PC-9 (cell line): ENCODE data around the gene CDC14A. TPM values are rescaled to one million over a fixed set of nuclear protein-coding genes. Genes with fewer than 3 reads are reported as not detected.

Source experiments
- BruUV-seq: library from RNA; stranded (reverse); fragments of 400-500 nt; replicated peaks from 2 replicates; lab custom pipeline; 2021; lab: Mats Ljungman, UMichigan
- CTCF ChIA-PET: fragments of 300-600 bp; sonication (Branson Sonifier 250); formaldehyde crosslinking; loops from one replicate; lab custom pipeline; 2022; ENCODE audit warnings: antibody characterized with exemption; lab: Charles Lee
- POLR2A ChIA-PET: fragments of 300-600 bp; sonication (Branson Sonifier 250); formaldehyde crosslinking; loops from one replicate; lab custom pipeline; 2022; ENCODE audit warnings: antibody characterized with exemption; ENCODE audit not compliant: unreplicated experiment; lab: Charles Lee
- DNase-seq, 2 experiments: peaks; one replicate each; pipeline versions ENCODE4 v3.0.0 to v3.0.0-alpha.2; 2015 to 2022; ENCODE audit warnings: mixed read lengths in 1 of 2
- H2AFZ ChIP-seq: fragments of 200-600 bp; sonication (generic); 2 replicates; pipeline ENCODE4 v1.8.1; 2017; ENCODE audit warnings: antibody characterized with exemption
- H3F3A ChIP-seq: fragments of 200-600 bp; sonication (generic); 2 replicates; pipeline ENCODE4 v1.8.1; 2017; ENCODE audit warnings: antibody characterized with exemption, mild to moderate bottlenecking, low read depth; ENCODE audit not compliant: insufficient read depth
- H3K27ac ChIP-seq: fragments of 200-600 bp; sonication (generic); 2 replicates; pipeline ENCODE4 v1.6.1; 2016; ENCODE audit warnings: mixed run types
- H3K27me3 ChIP-seq: fragments of 200-600 bp; sonication (generic); 2 replicates; pipeline ENCODE4 v1.6.1; 2016; ENCODE audit warnings: low read depth, mixed run types; ENCODE audit not compliant: insufficient read depth
- H3K36me3 ChIP-seq: fragments of 200-600 bp; sonication (generic); 2 replicates; pipeline ENCODE4 v1.6.1; 2016; ENCODE audit warnings: low read depth, mixed run types
- H3K4me1 ChIP-seq: fragments of 200-600 bp; sonication (generic); replicated peaks from 2 replicates; pipeline ENCODE4 v1.6.1; 2016; ENCODE audit warnings: mixed run types; ENCODE audit not compliant: insufficient read depth
- H3K4me2 ChIP-seq: fragments of 200-600 bp; sonication (generic); 2 replicates; pipeline ENCODE4 v1.6.1; 2017; ENCODE audit warnings: mixed run types
- H3K4me3 ChIP-seq: fragments of 200-600 bp; sonication (generic); 2 replicates; pipeline ENCODE4 v1.6.1; 2016; ENCODE audit warnings: mixed run types
- H3K79me2 ChIP-seq: fragments of 200-600 bp; sonication (generic); 2 replicates; pipeline ENCODE4 v1.6.1; 2017; ENCODE audit warnings: low read depth, mixed run types
- H3K9me2 ChIP-seq: fragments of 200-600 bp; sonication (generic); 2 replicates; pipeline ENCODE4 v1.8.1; 2017; ENCODE audit warnings: mild to moderate bottlenecking; ENCODE audit not compliant: insufficient read depth
- H3K9me3 ChIP-seq: fragments of 200-600 bp; sonication (generic); 2 replicates; pipeline ENCODE4 v1.8.1; 2016; ENCODE audit warnings: low read depth; ENCODE audit not compliant: insufficient read depth
- H4K20me1 ChIP-seq: fragments of 200-600 bp; sonication (generic); 2 replicates; pipeline ENCODE4 v1.8.1; 2017; ENCODE audit not compliant: insufficient read depth
- CTCF ChIP-seq: fragments of 200-600 bp; sonication (generic); conservative IDR thresholded peaks from 2 replicates; pipeline ENCODE4 v1.6.1; 2017; ENCODE audit warnings: mixed run types, antibody characterized with exemption, mild to moderate bottlenecking, moderate library complexity
- EZH2 ChIP-seq: fragments of 200-600 bp; sonication (generic); IDR thresholded peaks from 2 replicates; pipeline ENCODE4 v1.8.0; 2017; ENCODE audit warnings: antibody characterized with exemption, low read depth
- intact Hi-C: fragments of 100-400 bp; cut with micrococcal nuclease; formaldehyde crosslinking; loops from one replicate; pipeline ENCODE4 v1.10.0; 2022; ENCODE audit not compliant: unreplicated experiment
- total RNA-seq: library from RNA; stranded (reverse); gene quantifications from 2 replicates; pipeline ENCODE4 v1.2.3, GENCODE V29; 2021

The CDC14A gene
- total RNA-seq, 1 experiment from 2014 or later, result 2.8 TPM

GRCh38 chr1:100456880-100457279 is 104.6 kb downstream of the CDC14A start:
- DNase-seq, result no peak
- ChIA-PET POLR2A (no interaction called here), CTCF (interaction anchor here (0.7 kb wide), 2 partner anchors 334 to 647 kb away, joined by 3 read pairs; no protein-coding TSS in a partner anchor)
- no peaks in the 10 kb centered on the region for H3K79me2 ChIP-seq
- 0 out of 2 replicates have a peak, but pooled peaks cover 4% of the 10 kb centered on the region for H3F3A ChIP-seq
- H3K36me3 ChIP-seq, result no peaks in the 10 kb centered on the region
- intact Hi-C loops, result loop anchor here (5.0 to 10.0 kb wide), 2 partner anchors 105 to 322 kb away; partner anchors contain the start of genes CDC14A, SASS6 and TRMT13
- H3K4me3 ChIP-seq, result no peak overlapping the region
- H4K20me1 ChIP-seq, result no peaks in the 10 kb centered on the region
- no peaks in the 10 kb centered on the region for H3K4me1 ChIP-seq
- no peaks in the 10 kb centered on the region for H3K27me3 ChIP-seq
- H3K9me3 ChIP-seq, result no peaks in the 10 kb centered on the region
- no peaks in the 10 kb centered on the region for H3K9me2 ChIP-seq
- no peak overlapping the region for H3K27ac ChIP-seq
- BruUV-seq, result no TSS peak
- no peak overlapping the region for H3K4me2 ChIP-seq
- H2AFZ ChIP-seq, result no peak overlapping the region
- no peak for TF ChIP-seq EZH2
- TF ChIP-seq CTCF, result no peak

- no peak for TF ChIP-seq EZH2
- no peak for TF ChIP-seq CTCF
- Histone ChIP-seq H3K79me2 (no peaks in the 10 kb centered on the region), H4K20me1 (no peaks in the 10 kb centered on the region), H3K9me2 (no peaks in the 10 kb centered on the region), H3K4me3 (no peak overlapping the region), H3K4me1 (no peaks in the 10 kb centered on the region), H3K36me3 (no peaks in the 10 kb centered on the region), H3K27me3 (no peaks in the 10 kb centered on the region), H3K27ac (no peak overlapping the region), H3K9me3 (no peaks in the 10 kb centered on the region), H3F3A (0 out of 2 replicates have a peak, but pooled peaks cover 4% of the 10 kb centered on the region), H2AFZ (no peak overlapping the region), H3K4me2 (no peak overlapping the region)
- BruUV-seq, result no TSS peak
- intact Hi-C loops, result loop anchor here (2.0 to 10.0 kb wide), 3 partner anchors 105 to 417 kb away; partner anchors contain the start of genes CDC14A, SASS6 and TRMT13
- DNase-seq, result no peak
- ChIA-PET CTCF (no interaction called here), POLR2A (interaction anchor here (0.6 to 0.8 kb wide), 3 partner anchors 34 to 544 kb away, joined by 3 to 9 read pairs (median 4); partner anchors contain the start of gene CDC14A)
These were observed 105.4 kb downstream of the CDC14A start for GRCh38 chr1:100457683-100458082.

GRCh38 chr1:100458661-100459357 is 106.5 kb downstream of the CDC14A start:
- Histone ChIP-seq H3K9me2 (no peaks in the 10 kb centered on the region), H3F3A (0 out of 2 replicates have a peak, but pooled peaks cover 4% of the 10 kb centered on the region), H4K20me1 (no peaks in the 10 kb centered on the region), H3K9me3 (no peaks in the 10 kb centered on the region), H3K27ac (no peak overlapping the region), H3K4me1 (no peaks in the 10 kb centered on the region), H3K79me2 (no peaks in the 10 kb centered on the region), H3K4me2 (no peak overlapping the region), H3K27me3 (no peaks in the 10 kb centered on the region), H3K4me3 (no peak overlapping the region), H3K36me3 (no peaks in the 10 kb centered on the region), H2AFZ (no peak overlapping the region; the same call in 1 of the 2 replicates)
- BruUV-seq, result no TSS peak
- TF ChIP-seq CTCF, result no peak
- no peak for TF ChIP-seq EZH2
- intact Hi-C loops, result loop anchor here (1.0 to 10.0 kb wide), 6 partner anchors 107 to 651 kb away; partner anchors contain the start of genes CDC14A, DBT, SASS6 and TRMT13
- DNase-seq, result no peak
- ChIA-PET POLR2A (interaction anchor here (0.6 kb wide), 2 partner anchors 35 to 171 kb away, joined by 4 to 8 read pairs; no protein-coding TSS in a partner anchor), CTCF (interaction anchor here (0.6 to 1.1 kb wide), 5 partner anchors 215 to 590 kb away, joined by 3 to 6 read pairs (median 5); no protein-coding TSS in a partner anchor)
